DND-41 (cell line): ENCODE measurements around the gene COL20A1.

Source experiments
- CTCF ChIP-seq: IDR thresholded peaks from 2 replicates; pipeline ENCODE4 v1.5.1; 2012; ENCODE audit warnings: borderline replicate concordance, low read length, moderate library complexity, mild to moderate bottlenecking; ENCODE audit not compliant: poor library complexity, severe bottlenecking; ENCODE audit errors: extremely low read depth
- EZH2 ChIP-seq: IDR thresholded peaks from 3 replicates; pipeline ENCODE4 v1.6.1; 2012; ENCODE audit warnings: borderline replicate concordance, low read depth, mild to moderate bottlenecking, moderate library complexity, low read length, inconsistent platforms; ENCODE audit not compliant: severe bottlenecking

GRCh38 chr20:63276956-63277355, 16.0 kb upstream of the COL20A1 start:
- TF ChIP-seq CTCF, result no peak
- no peak for TF ChIP-seq EZH2
